Endometrial microvascular endothelial cells (primary cell): ENCODE results near the gene PNMA6F. TPM values are rescaled to one million over a fixed set of nuclear protein-coding genes. Genes with fewer than 3 reads are reported as not detected.
"Not testable (repeated sequence)": the region's sequence is repeated elsewhere in the genome, so short reads cannot be mapped to it uniquely, and the experiment has no call there.

Source experiments
- in situ Hi-C: cut with HindIII; loops from 2 replicates; pipeline ENCODE4 v1.10.0; 2017; ENCODE audit warnings: low sequenced_read_pairs, low pct_unique_long_range_greater_than_20kb; ENCODE audit errors: inconsistent ontology term
- total RNA-seq: library from RNA; depleted of rRNA; stranded (reverse); fragments of >200 nt; gene quantifications from one replicate; pipeline ENCODE4 v1.2.3, GENCODE V29; 2015; ENCODE audit errors: inconsistent ontology term

Gene PNMA6F
- total RNA-seq, 1 donor from 2014 or later, result not detected

DNA sequence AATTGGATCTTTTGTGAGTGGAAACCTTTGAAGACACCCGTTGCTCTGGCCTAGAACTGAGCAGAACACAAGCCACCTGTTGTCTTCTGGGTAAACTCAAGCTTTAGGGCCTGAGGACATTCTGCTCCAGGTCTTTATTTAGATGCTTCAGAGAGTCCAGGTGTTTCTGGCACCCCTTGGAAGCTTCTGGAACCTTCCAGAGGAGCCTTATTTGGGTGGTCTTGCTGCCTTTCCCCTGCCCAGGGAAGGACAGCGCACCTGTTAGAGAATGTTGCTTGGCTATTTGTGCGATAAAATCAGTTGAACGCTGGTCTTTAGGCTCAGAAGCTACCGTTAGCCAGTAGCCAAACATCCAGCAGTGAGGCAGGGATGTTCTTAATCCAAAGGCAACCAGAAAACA lies 15.4 kb upstream of the PNMA6F start:
- in situ Hi-C loops, result no loop called here

DNA sequence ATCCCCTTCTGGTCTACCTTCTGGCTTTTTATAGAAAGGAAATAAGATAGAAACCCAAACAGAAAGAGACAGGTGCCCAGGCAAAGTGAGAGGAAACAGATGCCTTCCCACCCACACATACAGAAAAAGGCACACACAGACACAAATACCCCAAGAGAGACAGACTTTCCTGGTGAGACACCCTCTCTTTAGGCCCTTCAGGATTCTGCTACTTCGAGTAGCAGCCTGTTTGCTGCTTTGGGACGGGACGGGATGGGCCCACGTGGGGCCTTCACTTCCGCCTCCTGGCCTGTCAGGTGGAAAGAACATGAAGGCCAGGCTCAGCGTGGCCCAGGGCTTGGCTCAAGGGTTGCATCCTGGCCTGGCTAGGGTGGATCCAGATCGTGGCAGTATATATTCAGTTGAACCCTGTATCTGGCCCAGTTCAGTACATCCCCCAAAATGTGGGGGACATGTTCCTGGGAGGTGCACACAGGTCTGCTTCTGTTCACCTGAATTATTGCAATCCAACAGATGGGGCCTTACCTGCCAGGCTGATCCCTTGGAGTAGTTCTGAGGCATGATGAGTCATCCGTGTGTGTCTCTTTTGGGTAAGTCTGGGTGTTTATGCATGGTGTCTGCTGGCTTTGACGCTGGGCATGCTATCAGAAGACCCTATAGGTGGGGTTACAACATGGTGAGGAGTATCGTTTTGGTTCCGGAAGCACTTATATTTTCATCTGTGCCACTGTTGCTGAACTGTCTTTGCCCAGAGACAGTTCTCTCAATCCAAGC lies 14.7 kb upstream of the PNMA6F start:
- in situ Hi-C loops, result no loop called here

DNA sequence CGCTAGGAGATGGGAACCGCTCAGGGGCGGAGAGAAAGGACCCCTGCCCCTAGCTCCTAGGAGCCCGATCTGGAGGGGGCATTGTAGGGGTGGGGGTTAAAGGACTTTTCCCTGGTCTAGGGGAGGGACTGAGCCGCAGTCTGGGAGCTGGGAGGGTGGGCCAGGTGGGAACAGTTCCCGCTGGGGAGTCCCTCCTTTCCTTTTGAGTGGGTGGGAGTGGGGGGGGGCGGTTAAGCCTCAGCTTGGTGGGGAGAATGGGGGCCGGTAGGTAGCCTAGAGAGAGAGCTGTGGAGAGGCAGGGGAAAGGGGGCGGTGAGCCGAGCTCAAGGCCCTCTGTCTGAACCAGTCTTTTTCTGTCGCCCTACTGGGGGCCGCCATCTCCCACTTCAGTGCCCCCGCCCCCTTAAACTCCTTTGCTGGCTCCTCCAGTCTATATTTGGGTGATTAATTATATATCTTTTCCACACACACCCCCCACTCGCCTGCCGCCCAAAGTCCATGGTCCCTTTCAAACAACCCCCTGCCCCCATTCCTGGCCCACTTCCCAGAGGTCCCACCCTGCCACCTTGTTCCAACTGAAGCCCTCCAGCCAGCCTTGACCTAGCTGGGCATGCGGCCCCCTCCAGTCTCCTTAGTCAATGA lies 13.2 kb upstream of the PNMA6F start:
- in situ Hi-C loops, result no loop called here

DNA sequence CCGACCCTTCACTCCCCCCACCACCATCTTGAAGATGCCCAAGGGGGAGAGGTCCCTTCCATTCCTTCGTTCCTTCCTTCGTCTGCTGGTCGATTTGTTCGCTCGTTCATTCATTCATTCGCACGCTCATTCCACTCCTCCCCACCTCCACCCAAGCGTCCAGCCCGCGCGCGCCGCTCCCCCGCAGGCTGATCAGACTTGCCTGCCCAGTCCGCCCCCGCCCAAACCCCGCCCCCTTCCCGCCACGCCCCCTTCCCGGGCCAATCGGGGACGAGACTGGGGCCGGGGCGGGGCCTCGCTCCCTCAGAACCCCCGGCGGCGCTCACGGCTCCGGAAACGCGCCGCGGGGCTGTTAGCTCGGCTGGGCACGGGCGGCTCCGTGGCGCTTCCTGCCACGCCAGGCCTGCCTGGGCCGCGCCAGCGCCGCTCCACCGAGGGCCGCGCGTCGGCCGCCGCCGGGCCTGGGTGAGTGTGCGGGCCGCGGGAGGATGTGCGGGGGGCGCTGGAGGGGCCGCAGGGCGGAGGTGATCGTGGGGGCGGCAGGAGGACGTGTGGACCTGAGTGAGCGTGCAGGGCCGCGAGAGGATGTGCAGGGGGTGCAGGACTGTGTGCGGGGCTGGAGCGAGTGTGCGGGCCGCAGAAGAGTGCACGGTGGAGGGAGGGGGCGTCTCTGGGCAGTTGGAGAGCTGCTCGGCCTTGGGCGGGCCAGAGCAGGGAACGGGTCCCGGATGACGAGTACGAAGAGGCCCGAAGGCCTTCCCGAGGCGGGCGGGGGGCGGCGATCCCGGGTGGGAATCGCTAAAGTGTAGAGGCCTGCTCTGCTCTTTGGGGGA lies 12.5 kb upstream of the PNMA6F start, which contains the start of gene ZNF275:
Gene ZNF275 (plus strand): TSS at position 333 of the 833 bp plus-strand sequence. CDS start 2,527 bp downstream, outside the sequence.
- in situ Hi-C loops, result no loop called here

DNA sequence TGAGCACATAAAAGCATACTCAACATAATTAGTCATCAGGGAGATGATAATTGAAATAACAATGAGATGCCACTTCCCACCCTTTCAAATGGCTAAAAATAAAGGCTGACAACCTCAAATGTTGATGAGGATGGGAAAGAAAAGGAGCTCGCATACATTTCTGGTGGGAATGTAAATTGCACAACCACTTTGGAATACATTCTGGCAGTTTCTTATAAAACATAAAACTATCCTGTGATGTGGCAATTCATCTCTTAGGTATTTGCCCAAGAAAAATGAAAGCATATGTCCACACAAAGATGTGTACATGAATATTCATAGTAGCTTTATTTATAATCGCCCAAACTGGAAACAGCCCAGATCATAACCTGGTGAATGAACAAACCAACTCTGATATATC lies 11.7 kb upstream of the PNMA6F start:
- in situ Hi-C loops, result no loop called here

DNA sequence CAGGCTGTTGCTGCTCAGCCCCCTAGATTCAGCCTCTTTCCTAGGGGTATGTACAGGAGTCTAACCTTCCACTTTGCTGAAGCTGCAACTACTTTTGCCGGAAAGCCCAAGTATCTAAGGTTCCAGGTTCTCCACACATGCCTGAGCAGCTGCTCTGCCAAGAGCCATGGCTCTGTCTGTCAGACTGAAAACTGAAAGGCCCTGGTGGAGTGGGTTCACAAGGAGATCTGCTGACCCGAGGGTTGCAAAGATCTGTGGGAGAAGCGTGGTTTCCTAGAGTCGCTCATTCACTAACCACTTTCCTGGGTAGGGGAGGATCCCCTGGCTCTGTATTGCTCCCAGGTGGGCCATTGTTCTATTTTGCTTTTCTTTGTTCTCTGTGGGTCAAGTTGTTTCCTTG lies 6.0 kb upstream of the PNMA6F start:
- in situ Hi-C loops, result no loop called here

DNA sequence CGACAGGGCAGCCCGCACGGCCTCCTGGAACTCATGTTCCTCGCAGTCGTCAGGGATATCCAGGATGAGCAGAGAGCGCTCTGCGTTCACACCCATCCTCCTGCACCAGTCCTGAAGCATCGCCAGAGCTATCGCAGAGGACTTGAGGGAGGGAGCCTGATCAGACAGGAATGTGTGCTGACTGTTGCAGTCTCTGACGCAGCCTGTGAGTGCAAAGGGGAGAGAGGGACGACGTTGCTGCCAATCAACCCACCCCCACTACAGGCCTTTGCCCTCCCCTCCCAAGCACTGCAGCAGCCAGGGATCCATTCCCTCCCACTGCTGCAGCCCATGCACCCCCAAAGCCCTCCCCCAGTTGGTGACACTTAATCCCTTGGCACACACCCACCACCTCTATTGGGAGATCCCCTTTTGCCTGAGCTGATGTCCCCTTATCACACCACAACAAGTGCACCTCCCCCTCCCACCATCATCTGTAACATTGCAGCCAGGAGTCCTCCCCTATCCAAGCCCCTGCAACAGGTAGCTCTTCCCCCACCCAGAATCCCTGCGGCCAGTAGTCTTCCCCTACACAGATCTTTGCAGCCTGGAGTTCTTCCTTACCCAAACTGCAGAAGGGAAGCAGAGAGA lies 897 bp downstream of the PNMA6F start:
- in situ Hi-C loops, result no loop called here

DNA sequence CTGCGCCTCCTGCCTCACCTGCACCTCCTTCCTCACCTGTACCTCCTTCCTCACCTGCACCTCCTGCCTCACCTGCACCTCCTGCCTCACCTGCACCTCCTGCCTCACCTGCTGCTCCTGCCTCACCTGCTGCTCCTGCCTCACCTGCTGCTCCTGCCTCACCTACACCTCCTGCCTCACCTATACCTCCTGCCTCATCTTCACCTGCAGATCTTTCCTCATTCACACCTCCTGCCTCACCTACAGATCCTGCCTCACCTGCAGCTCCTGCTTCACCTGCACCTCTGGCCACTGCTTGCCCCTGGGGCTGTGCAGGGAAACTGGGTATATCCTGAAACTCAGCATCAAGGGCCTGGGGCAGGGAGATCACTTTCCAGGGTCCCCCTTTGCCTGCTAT lies 1.5 kb downstream of the PNMA6F start:
- in situ Hi-C loops, result not testable (repeated sequence)

DNA sequence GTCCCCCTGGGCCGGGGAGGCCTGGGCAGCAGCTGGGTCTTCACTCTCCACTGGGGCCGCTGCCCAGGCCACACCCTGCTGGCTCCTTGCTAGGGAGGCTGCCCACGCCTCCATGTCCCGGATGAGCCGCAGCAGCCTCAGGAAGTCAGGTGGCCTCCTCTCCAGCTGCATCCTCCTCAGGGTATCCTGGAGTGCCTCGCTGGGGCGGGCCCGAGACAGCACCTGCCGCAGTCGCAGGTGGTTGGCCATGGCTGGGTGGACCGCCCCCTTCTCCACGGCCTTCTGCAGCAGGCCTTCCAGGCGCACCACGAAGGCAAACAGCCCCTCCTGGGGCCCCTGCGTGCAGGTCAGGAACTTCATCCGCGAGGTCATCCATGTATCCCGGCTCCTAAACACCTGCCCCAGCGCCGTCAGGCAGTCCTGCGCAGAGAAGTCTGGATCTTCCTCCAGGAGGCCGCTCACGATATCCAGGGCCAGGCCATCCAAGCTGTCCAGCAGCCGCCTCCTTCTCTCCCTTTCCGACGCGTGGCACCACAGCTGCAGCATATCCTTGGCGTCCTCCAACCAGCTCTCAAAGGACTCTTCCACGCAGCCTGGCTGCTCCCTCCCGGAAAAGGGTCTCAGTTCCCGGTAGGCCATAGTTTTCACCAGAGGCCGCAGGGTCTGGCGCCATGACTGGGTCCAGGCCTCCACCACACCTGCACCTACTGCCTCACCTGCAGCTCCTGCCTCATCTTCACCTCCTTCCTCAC lies 2.1 kb downstream of the PNMA6F start:
- in situ Hi-C loops, result no loop called here

DNA sequence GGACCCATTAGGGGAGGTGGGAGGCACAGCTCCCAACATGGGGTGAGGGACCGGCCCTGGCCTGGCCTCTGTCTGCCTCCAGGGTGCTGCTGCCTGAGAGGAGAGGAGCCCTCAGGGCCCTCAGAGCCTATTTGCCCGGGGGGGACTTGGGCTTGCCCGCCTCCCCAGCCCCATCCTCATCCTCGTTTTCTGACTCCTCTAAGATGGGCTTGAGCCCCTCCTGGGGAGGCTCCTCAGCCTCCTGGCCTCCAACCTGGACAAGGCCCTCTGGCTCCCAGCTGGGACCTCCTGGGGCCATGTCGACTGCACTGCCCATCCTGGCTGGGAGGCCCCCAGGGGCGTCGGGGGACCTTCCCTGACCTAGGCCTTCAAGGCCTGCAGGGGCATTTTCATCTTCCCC lies 2.8 kb downstream of the PNMA6F start:
- in situ Hi-C loops, result no loop called here

DNA sequence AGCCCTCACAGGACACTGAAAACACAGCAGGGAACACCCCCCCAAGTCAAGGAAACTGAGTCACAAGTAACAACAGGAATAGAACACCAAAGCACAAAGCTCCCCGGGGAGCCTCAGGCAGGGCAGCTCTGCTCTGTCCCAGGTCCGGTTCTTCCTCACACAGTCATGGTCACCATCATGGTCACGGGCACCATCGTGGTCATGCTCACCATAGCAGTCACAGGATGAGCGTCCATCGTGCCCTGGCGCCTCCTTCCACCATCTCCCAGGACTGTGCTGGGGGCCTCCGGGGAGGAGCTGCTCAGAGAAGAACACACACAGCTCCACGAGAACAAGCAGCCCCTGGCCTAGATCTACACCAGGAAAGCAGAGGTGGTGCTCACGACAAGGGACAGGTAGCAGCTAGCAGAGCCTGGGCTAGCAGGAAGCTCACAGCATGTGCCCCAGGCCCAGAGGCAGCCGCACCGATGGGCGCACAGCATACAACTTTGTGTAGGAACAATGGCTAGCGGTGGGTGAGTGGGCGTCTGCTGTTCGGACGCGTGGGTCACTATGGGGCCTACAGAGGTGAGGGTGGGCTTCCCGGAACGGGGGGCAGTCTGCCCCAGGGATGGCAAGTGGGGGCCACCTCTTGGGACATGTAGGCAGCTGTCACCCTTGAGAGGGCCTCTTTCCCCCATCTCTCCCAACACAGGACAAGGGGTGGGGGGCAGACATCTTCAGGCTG lies 3.4 kb downstream of the PNMA6F start:
- in situ Hi-C loops, result no loop called here

DNA sequence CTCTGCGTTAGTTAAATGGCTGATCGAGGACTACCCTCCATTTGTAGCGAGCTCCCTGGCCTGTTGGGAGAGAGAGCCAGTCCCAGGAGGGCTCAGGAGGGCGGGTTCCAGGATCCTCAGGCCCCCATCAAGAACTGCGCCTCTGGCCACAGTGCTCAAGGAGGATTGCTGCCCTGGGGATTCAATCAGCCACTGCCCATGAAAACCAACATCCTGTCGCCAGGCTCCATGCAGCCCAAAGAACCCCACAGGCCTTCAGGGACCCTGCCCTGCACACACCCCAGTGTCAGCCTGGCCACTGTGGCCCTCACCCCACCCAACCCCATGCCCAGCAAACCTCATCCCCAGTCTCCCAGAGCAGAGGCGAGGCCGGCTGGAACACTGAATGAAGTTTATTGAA lies 4.3 kb downstream of the PNMA6F start:
- in situ Hi-C loops, result no loop called here

DNA sequence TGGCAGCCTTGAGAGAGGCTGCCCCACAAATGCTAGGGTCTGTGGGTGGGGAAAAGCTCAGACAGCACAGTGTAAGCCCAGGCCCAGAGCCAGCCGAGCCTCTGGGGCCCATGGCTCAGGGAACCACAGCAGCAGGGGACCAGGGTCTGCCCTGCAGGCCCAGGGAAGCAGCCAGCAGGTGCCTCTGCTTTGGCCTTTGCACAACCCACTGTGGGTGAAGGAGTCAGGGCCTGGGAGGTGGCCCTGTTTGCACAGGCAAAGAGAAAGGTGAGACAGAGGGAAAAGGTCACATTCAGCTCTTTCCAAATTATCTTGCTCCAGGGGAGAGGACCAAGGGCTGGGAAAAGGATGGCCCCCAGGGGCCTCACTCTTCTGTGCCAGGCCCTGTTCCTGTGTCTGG lies 8.7 kb downstream of the PNMA6F start:
- in situ Hi-C loops, result no loop called here

DNA sequence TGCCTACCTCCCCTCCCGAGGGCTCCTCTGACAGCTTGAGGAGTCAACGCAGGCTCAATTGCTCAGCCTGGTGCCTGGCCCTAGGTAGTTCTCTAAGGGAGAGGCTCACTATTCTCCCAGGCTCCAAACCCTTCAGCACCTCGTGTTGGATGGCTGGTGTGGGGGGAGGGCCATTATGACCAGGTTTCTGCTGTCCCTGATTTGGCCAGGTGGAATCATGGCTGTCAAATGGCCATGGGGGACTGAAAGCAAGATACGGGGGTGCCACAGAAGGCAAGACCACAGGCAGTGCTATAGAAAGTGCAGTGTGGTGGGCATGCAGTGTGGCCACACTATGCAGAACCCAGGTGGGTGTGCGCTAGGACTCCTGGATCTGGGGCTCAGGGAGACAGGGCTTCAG lies 9.5 kb downstream of the PNMA6F start:
- in situ Hi-C loops, result no loop called here

DNA sequence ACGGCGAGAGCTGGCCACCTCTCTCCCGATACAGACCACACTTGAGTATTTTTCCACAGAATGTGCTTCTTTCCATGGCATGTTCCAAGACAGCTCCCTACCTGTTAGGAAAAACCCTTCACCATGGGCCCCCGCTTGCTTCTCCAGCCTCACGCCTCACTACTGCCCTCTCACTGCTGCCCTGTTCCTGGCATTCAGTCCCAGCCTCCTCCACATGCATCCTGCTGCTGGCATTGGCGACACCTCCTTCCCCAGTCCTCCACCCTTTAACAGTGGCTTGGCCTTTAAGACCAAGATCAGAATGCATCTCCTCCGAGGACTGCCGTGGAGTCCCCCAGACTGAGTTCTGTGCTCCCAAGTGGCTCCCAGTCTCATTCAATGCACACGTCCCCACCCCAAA lies 10.7 kb downstream of the PNMA6F start:
- in situ Hi-C loops, result no loop called here

DNA sequence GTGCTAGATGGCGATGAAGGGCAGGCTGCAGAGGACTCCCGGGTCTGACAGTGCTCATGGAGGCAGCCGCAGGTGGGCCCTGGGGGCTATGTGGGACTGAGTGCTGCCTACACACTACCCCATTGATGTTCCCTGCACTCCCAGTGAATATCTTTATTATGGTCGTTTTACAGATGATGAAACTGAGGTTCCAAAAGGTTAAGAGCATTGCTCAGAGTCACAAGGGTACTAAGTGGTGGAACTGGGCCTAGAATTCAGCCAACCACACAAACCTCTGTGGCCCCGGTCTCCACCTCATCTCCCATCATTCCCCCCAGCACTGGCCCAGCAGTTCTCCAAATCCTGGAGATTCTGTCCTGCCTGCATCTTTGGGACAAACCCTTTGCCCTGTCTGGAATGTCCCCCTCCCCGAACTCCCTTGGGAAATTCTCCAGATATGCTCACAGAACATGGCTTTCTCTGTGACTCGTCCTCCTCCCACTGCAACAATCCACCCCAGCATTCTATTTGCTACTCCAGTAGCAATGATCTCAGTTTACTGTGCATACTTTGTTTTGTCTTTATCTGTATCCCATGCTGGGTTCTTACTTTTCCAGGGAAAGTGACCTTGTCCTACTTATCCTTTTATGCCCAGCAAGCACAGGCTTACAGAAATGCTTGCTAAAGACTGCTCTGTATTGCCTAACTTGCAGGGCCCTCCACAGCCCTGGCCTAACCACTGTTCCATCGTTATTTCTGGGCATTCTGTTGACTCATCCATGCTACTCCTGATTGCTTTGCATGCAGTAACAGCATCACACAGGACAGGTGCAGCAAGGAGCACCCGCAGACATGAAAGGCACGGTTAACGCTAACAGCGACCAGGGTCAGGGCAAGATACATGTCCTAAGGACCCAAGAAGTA lies 14.0 kb downstream of the PNMA6F start:
- in situ Hi-C loops, result no loop called here

DNA sequence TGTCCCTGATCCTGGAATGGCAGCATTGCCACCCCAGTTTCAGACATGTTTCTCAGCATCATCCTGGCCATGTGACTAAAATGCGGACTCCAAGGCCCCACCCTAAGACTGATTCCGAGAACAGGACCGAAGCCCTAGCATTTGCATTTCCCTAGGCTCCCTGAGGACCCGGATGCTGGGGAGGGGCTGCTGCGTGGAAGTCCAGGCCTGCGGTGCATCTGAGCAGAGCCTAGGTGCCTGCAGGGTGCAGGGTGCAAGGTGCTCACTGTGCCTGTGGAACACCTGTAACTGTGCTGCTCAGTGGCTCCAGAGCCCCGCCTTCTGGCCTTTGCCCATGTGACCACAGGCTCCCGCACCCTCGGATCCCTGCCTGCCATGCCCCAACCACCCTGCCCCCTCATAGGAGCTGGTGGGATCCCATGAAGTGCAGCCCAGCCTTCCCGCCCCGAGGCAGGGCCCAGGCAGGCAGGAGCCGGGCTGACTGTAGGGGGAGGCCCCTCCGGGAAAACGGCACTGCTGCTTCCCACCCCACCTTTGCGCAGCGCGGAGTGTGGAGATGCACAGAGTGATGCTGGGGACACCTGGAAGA lies 14.9 kb downstream of the PNMA6F start:
- in situ Hi-C loops, result no loop called here
